Stimulated activated naive CD4-positive, alpha-beta T cell treated with Interleukin-2 at 50 U/mL for 16 hours (primary cell): ENCODE results near the gene CMSS1.

Experiments
- DNase-seq: peaks from one replicate; lab custom pipeline; 2025; lab: John Stamatoyannopoulos, UW

CMSS1 gene

DNA sequence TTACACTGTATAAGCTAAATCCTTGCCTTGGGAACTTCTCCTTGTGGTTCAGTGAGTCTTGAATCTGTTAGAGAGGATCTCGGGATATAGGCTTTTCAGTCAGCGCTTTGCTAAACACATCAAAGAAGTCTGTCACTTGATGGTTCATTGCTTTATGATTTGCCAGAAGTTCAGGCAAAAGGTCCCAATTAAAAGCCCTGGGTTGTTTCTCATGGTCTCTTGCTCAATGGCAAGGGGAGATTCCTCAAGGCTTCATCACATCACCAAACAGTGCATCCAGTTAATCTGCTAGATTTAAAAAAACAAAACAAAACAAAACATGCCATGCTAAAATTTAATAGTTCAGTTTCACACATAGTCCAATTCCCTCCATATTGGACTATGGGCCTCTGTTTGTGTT is 181.9 kb downstream of the CMSS1 start:
- no peak for DNase-seq

GRCh38 chr3:100001083-100001482 is 183.4 kb downstream of the CMSS1 start:
- no peak for DNase-seq

DNA sequence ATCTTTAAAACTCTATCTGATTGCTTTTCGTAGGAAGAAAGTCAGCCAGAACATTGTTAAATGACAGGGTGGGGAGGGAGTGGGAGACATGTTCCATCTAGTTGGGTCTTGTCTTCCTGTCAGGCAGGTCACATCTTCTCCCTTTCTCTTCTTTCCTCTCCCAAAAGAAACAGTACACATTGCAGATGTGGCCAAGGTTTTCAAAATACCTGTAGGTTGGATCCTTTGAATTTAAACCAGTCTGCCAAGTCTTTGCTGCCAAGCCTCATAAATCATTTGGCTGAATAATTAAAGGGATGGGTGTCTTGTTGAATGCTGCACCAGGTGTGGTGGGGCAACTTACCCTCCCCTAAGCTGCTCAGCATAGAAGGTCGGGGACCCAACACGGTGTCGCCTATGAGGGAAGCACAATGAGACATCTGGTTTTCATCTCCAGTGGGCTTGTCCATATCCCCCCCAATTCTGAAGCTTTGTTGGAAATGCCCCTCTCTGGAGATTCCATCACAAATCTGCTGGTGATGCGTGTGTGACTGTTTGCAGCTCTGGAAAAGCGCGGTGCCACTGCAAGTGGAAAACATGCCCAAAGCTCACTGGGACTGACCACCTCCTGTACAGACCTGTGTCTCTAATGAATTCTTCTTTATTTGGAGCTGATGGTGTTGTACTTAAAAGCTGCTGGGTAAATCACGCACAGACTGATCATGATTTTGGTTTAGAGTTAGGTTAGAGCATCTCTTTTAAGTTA is 184.0 kb downstream of the CMSS1 start:
- no peak for DNase-seq

DNA sequence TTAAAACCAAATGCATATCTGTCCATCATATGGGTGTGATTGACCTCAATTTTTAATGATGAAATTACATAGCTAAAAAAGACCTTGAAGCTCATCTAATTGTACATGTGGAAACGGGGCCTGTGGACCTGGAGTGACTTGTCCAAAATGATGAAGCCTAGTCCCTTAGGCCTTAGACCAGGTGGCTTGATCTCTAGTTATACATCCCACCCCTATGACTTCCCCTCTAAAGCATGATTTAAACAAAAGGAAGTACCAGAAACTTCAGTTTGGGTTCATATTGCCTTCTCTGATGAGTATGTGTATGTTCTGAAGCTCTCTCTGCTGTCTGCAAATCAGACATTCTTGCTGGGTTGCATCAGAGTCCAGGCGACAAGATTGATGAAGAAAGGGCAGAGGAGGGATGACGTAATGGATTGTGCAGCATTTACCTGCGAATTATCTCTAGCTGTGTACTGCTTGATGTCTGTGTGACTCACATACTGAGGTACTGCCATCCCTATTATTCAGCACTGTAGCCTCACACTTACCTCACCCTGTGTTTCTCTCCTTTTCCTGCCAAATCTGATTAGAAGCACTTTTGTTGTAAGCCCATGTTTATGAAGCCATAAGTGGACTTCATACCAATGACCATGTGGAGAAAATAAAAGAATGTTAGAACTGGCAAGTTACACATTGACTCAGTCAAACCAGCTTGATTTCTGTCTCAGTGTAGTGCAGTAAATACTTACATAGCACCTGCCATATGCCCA is 185.1 kb downstream of the CMSS1 start:
- DNase-seq, result no peak

DNA sequence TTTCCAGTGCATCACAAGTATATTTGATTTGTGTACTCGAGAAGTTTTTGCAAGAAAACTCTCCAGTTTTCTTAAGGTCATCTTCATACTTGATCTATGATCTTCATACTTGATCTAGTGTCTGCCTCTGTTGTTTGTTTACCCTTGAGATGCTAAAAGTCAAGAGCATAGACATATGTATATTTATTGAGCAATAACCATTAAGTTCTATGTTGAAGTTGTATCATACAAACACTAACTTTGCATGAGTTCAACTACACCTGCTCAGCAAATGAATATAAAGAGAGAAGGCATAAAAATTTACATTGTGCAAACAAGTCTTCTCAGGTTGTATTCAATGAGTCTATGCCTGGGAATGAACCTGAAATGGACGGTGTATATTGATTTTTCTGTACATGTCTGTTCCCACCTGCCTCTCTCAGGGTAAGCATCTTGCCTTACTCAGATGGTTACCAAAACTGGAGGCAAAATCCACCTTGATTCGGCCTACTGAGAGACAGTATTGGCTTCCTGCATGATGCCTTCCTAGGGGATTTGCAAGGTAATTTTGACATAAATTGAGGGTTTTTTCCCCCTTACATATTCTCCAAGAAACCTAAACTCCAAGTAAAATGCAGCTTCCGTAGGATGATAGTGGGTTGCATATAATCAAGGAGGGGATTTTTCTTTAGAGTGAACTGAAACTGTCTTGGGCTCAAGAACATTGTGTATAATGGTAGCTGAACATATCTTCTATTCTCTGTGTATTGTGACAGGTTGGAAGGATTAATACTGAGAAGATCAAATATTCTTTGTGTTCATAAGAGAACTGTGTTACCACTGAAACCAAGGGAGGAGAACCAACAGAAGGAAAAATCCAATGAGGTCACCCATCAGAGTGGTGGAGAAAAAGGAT is 186.2 kb downstream of the CMSS1 start:
- DNase-seq, result no peak

DNA sequence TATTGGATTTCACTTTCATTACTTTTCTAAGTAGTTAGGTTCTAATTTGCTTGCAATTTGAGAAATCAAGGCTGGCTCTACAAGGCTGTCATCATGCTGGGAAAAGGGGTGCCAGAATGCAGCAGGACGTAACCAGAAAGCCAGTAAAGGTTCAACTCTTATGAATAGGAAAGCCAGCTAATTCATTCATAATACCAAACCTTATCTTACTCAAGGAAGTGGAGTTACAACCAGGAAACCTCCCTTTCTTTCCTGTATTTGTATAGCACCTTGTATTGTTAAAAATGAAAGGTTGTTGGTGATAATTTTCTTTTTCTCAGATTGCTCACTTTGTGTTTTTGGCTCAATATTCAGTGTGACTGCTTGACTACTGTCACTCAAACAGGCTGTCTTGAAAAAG is 187.3 kb downstream of the CMSS1 start:
- DNase-seq, result no peak

DNA sequence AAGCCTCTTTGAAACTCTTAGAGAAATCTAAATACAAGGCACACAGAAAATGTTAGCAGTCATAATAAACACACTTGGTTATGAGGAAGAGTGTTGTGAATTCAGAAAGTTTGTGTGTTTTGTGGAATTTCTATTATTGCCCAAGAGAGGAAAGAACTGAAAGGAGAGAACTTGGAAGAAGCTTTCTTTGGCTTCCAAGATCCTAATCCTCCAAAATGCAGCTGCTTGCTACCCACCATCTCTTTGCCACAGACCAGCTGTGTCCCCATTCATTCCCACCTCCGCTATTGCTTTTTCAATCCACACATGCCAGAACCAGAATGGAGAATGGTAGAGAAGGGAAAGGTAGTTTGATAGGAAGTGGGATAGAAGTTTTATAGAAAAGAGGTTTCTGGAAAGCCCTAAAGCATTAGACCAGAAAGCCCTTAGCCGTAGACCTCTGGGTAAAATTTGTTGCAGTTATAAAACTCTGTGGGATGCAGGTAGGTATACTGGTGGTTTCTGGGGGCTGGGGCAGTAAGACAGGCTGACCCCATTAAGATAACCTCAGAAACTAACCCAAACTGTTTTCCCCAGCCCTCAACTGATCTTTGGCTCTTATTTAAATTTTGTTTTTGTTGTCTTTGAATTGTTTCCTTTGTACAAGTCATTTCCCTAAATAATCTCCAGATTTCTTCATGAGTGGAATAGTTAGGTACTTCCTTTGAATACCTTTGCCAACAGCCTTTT is 188.2 kb downstream of the CMSS1 start:
- DNase-seq, result no peak

DNA sequence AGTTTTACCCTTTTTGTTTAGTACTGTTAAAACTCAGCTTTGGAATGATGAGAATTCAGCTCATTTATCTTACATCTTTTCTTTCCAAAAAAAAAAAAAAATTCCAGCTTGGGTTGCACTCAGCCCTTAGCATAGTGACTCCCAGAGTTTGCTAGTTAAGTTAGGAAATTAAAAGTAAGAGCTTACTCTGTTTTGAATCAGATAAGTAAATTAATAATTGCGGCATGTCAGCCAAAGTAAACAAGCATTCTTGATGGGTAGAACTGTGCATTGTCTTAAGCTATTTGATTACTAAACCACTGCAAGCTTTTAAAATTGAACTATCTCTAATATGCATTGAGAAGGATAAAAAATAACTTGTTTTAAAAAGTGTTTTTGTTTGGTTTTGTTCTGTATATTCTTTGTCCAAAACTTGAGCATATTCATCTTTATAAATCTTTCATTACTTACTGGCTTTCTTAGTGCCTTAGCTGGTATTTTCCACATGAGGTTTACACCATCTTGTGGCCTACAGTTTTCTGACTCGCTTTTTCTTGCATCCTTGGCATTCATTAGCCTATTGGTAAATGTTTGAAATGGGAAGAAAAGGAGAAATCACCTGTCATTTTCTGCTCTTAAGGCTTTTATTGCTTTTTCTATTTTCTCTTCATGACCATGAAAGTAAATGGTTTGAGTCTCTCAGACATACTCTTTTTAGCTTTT is 189.1 kb downstream of the CMSS1 start:
- DNase-seq, result no peak

DNA sequence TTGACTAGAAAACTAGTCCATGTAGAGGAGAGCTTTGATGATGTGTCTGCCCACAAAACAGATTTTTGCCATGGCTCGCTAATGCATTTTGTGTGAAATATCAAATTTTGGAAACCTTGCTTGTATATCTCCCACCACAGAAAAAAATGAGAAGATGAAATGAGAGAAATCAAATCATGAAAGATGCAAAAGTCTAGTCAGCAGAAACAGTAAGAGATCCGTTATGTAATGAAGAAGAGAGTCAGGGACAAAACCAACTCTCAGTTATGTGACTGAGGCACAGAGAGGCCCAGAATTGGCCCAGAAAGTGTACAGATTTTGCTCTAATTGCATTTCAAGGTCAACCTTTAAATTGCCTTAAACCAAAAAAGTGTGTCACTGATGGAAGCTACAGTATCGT is 189.7 kb downstream of the CMSS1 start:
- DNase-seq, result no peak

GRCh38 chr3:100008081-100008698 is 190.5 kb downstream of the CMSS1 start:
- no peak for DNase-seq

GRCh38 chr3:100009276-100010086 is 191.8 kb downstream of the CMSS1 start:
- no peak for DNase-seq

- DNase-seq, result no peak
Measured at GRCh38 chr3:100010087-100010417, 192.4 kb downstream of the CMSS1 start.

DNA sequence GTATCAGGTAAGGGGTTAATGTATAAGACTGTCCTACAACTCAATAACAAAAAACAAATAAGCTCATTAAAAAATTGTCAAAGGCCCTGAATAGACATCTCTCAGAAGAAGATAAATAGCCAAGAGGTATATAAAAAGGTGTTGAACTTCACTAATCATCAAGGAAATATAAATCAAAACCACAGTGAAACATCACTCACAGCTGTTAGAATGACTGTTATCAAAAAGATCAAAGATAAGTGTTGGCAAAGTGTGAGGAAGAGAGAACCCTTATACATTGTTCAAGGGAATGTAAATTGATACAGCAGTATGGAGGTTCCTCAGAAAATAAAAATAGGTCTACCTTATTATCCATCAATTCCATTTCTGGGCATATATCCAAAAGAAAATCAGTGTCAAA is 201.1 kb downstream of the CMSS1 start:
- DNase-seq, result no peak

DNA sequence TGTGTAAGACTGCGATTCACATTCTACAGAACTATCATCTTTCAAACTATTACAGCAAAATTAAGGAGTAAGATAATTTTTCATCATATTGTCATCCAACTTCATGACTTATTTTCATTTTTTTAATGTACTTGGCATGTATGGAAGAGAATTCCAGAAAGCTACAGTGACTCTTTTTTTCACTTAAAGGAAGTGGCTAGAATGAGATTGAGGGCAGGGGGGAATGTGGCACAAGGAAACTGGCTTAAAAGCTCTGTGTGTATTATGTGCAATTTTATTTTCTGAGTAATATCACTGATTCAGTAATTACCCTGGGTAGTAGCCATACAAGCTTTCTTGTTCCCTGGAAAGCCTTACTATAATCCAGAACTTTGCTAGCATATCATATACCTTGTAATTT is 202.1 kb downstream of the CMSS1 start:
- DNase-seq, result no peak

DNA sequence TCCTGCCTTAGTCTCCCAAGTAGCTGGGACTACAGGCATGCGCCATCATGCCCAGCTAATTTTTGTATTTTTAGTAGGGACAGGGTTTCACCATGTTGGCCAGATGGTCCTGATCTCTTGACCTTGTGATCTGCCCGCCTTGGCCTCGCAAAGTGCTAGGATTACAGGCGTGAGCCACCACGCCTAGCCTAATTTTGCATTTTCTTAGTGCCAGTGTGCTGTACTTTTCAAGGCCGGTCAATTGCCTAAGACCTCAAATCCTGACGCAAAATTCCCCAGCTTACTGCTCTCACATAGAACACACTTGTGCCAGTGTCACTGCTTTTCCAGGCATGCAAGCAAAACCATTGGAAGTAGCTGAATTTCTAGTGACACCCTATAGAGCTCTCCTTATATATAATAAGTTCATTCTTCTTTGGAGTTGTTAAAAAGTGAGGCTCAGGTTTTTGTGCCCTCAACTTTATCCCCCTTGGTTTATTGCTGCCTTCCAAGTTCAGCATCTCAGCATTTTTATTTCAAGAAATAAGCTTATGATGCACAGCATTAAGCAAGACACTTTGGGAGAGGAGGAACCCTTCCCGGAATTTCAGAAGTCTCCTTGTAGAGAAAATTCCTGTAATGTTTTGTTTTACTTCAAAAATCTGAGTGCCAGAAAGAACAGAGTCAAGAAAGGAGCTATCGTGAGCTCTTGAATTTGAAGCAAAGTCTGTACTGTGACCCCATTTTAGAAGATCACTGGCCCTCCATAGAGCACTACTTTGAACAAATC is 203.4 kb downstream of the CMSS1 start:
- DNase-seq, result no peak

GRCh38 chr3:100022506-100022905 is 204.8 kb downstream of the CMSS1 start:
- DNase-seq, result no peak

DNA sequence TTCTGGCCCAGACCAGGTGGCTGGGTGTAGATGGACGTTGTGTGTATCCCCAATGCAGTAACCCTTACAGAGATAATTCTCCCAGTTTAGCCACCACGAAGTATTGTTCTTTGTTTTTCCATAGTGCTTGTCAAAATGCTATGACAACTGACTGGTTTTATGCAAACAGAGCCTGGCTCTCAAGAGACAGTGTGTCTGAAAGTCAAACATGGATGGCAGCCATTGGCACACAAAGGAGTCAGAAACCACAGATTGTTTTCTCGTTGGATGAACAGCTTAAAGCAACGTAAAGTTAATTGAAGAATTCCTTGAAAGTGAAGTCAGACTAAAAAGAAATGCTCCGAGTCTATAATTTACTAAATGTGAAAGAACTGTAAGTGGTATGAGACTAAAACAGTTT is 205.5 kb downstream of the CMSS1 start:
- DNase-seq, result no peak

GRCh38 chr3:100023595-100023994 is 205.9 kb downstream of the CMSS1 start:
- DNase-seq, result no peak

GRCh38 chr3:100024520-100025303 is 207.1 kb downstream of the CMSS1 start:
- no peak for DNase-seq
